ENCODE measurements around the gene KRTAP2-1. TPM values are rescaled to one million over a fixed set of nuclear protein-coding genes. Genes with fewer than 3 reads are reported as not detected.
"Not testable (repeated sequence)": the region's sequence is repeated elsewhere in the genome, so short reads cannot be mapped to it uniquely, and the experiment has no call there.

KRTAP2-1 gene
- total RNA-seq, 6 donors from 2014 or later: not detected

DNA sequence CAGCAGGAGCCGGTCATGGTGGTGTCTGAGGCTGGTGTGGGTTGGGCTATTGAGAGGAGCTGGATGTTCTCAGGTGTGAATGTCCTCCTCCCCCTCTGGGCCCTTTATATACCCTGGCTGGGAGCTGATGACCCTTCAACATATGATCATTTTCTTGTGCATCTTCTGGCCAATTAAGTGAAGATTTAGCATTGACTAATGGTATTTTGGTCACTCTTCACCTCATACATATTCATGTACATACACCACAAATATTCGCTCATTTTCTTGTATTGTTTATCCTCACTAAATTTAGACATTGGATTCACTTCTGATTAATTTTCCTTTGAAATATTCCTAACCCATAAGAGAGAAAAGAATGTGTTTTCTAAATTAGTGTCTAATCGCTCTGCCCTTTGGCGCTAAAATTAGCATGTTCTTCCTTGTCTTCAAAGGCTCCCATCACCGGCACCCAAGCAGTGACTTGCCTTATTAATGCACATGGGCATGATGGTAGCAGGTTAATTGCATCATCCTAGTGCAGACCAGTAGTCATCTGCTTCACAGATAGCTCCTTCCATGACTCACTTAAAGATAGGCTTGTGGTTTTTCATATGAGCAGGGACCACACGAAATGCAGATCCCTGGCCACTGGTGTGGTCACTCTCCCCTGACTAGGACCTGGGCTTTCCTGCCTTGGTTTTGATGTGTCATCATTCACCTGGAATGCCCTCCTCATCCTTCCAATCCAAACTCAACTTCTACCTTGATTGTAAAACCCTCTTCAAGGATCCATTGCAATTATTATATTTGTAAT is 18.9 kb upstream of the KRTAP2-1 start, which contains the start of gene KRTAP2-4:
Gene KRTAP2-4, minus strand, starts transcription at position 51 of the 796 bp plus-strand sequence. Its CDS starts 34 bp downstream, at position 17.
- 80 to 89% methylated on average over 6 of the region's 6 CpGs for WGBS, 2 donors
- no peak for DNase-seq
- TF ChIP-seq, protein P1, sequence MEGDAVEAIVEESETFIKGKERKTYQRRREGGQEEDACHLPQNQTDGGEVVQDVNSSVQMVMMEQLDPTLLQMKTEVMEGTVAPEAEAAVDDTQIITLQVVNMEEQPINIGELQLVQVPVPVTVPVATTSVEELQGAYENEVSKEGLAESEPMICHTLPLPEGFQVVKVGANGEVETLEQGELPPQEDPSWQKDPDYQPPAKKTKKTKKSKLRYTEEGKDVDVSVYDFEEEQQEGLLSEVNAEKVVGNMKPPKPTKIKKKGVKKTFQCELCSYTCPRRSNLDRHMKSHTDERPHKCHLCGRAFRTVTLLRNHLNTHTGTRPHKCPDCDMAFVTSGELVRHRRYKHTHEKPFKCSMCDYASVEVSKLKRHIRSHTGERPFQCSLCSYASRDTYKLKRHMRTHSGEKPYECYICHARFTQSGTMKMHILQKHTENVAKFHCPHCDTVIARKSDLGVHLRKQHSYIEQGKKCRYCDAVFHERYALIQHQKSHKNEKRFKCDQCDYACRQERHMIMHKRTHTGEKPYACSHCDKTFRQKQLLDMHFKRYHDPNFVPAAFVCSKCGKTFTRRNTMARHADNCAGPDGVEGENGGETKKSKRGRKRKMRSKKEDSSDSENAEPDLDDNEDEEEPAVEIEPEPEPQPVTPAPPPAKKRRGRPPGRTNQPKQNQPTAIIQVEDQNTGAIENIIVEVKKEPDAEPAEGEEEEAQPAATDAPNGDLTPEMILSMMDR (IDR thresholded peaks at IDR 0.05): no peak
- no peak for TF ChIP-seq POLR2AphosphoS5 (IDR thresholded peaks at IDR 0.05)
- TF ChIP-seq EP300 (IDR thresholded peaks at IDR 0.05): no peak

DNA sequence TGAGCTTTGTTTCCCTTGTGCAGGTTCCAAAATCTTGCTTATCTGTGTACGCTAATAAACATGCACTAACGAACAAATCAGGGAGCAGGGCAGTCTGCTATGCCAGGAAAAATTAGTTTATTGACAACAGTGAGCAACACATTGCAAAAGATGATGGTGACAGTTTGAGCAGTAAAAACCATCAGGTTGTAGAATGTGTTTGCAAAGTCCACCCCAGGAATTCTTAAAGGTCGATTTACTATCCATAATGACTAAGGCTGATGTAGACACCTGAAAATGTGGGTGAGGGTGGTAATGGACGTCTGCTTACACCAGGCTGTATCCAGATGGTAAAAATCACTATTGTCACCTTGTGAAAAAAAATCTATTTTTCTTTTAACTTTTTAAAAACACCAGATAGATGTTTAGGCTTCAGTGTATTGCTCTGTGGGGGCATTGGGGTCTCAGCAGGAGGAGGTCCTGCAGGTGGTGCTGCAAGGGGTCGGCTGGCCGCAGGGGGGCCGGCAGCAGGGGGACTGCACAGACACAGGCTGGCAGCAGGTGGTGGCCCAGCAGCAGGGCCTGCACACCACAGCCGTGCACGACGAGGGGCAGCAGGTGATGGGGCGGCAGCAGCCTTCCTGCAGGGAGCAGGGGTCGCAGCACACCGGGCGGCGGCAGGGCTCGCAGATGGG is 18.0 kb upstream of the KRTAP2-1 start:
- not testable (repeated sequence) for H3K9me3 ChIP-seq; H3K4me1 ChIP-seq; ATAC-seq (ENCODE audit: low FRiP score in 2 of 2); H3K4me3 ChIP-seq; DNase-seq; H3K27ac ChIP-seq; H3K27me3 ChIP-seq; H3K36me3 ChIP-seq
- WGBS, 2 donors: 65 to 79% methylated on average over 6 to 7 of the region's 16 CpGs

More for the DNA sequence above, 18.9 kb upstream of the KRTAP2-1 start, which contains the start of gene KRTAP2-4:
- no peak for ATAC-seq (ENCODE audit: low FRiP score in 2 of 2)
- H3K4me3 ChIP-seq: no peak within 1 kb of the TSS
- H3K36me3 ChIP-seq: no peaks in the 10 kb centered on the region
- no peaks in the 10 kb centered on the region for H3K27me3 ChIP-seq
- no peaks in the 10 kb centered on the region for H3K9me3 ChIP-seq
- H3K4me1 ChIP-seq: no peaks in the 10 kb centered on the region
- no peak within 1 kb of the TSS for H3K27ac ChIP-seq

DNA sequence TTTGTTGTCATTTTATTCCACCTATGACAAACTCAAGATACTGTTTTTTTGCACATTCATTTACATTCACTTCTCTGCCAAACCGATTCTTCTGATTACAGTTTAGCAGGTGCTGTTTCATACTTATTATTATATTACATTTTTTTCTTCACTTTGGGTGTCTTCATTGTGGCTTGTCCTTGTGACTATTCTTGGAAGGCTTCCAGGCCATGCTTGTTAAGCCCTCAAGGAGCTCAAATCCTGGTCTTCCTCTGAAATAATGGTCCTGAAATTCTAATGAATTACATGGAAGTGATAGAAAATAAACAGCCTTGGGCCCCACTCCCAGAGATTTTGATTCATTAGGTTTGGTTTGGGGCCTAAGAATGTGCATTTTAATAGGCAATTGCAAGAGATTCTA is 17.2 kb upstream of the KRTAP2-1 start:
- DNase-seq: no peak
- Histone ChIP-seq H3K36me3 (no peaks in the 10 kb centered on the region), H3K4me3 (no peak overlapping the region), H3K27me3 (no peaks in the 10 kb centered on the region), H3K9me3 (no peaks in the 10 kb centered on the region), H3K27ac (no peak overlapping the region), H3K4me1 (no peaks in the 10 kb centered on the region)
- no peak for ATAC-seq (ENCODE audit: low FRiP score in 2 of 2)
- WGBS, 2 donors: 78 to 79% methylated on average over 1 of the region's 1 CpG
- TF ChIP-seq POLR2A (IDR thresholded peaks at IDR 0.05): no peak
- no peak for TF ChIP-seq POLR2AphosphoS5 (IDR thresholded peaks at IDR 0.05)
- no peak for TF ChIP-seq EP300 (IDR thresholded peaks at IDR 0.05)
- TF ChIP-seq, protein P1 (IDR thresholded peaks at IDR 0.05): no peak

DNA sequence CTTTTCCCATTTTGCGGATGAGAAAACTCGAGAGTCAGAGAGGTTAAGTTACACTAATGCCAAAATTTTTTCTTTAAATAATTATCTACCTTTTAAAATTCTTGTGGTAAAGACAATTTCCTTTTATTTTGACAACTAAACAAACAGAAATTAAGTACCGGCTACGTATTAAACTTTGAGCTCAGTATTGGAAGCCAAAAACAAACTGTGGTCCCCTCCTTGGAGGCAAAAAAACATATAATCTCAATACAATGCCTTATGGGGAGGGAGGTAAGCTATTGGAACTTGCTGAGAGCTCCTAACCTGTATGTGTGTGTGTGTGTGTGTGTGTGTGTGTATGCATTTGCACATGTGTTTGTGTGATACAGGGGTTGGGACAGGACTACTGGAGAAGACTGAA is 16.3 kb upstream of the KRTAP2-1 start:
- DNase-seq (no peak), ATAC-seq (ENCODE audit: low FRiP score in 2 of 2) (no peak)
- Histone ChIP-seq H3K27ac (no peak overlapping the region), H3K27me3 (no peaks in the 10 kb centered on the region), H3K9me3 (no peaks in the 10 kb centered on the region), H3K36me3 (no peaks in the 10 kb centered on the region), H3K4me3 (no peak overlapping the region), H3K4me1 (no peaks in the 10 kb centered on the region)
- 74 to 75% methylated on average over 4 of the region's 4 CpGs for WGBS, 2 donors
- TF ChIP-seq, protein P1 (IDR thresholded peaks at IDR 0.05): no peak

DNA sequence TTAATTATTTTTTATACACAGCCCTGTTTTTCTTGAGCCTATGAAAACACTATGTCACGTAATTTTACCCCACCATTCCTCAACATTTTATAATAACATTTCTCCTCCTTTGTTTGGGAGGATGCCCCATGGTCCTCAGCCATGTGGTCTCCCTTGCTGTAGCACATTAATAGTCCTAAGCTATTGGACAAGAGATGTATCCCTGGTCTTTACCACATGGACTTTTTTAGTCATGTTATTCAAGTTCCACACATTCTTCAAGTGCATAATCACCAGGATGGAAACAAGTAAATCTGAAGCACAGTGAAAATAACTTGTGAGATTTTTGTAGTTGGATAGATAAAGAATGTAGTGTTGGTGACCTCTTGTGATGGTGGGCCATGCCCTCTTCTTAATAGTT is 14.8 kb upstream of the KRTAP2-1 start:
- Histone ChIP-seq H3K4me3 (no peak overlapping the region), H3K4me1 (no peaks in the 10 kb centered on the region), H3K36me3 (no peaks in the 10 kb centered on the region), H3K27ac (no peak overlapping the region), H3K27me3 (no peaks in the 10 kb centered on the region), H3K9me3 (no peaks in the 10 kb centered on the region)
- ATAC-seq (ENCODE audit: low FRiP score in 2 of 2) (no peak), DNase-seq (no peak)
- WGBS, 2 donors: 66 to 76% methylated on average over 1 of the region's 1 CpG
- TF ChIP-seq POLR2A (IDR thresholded peaks at IDR 0.05): no peak
- no peak for TF ChIP-seq EP300 (IDR thresholded peaks at IDR 0.05)
- no peak for TF ChIP-seq POLR2AphosphoS5 (IDR thresholded peaks at IDR 0.05)
- TF ChIP-seq, protein P1 (IDR thresholded peaks at IDR 0.05): no peak
